HG02943 (cell line): ENCODE data around the gene SPATA6L.

Experiments
- ATAC-seq: cut with Tn5 transposase; IDR thresholded peaks from one replicate; pipeline ENCODE4 v1.9.1; 2021; ENCODE audit warnings: mild to moderate bottlenecking, low read depth, moderate library complexity; ENCODE audit not compliant: unreplicated experiment

The SPATA6L gene

GRCh38 chr9:4559261-4560182, 106.8 kb downstream of the SPATA6L start:
- ATAC-seq: no peak

GRCh38 chr9:4558371-4558998, 107.8 kb downstream of the SPATA6L start:
- ATAC-seq: no peak

- ATAC-seq: no peak
Measured at GRCh38 chr9:4555236-4555635, 111.0 kb downstream of the SPATA6L start.

GRCh38 chr9:4553951-4554381, 112.3 kb downstream of the SPATA6L start:
- ATAC-seq: no peak

GRCh38 chr9:4550777-4551484, 115.3 kb downstream of the SPATA6L start:
- no peak for ATAC-seq

GRCh38 chr9:4549751-4550295, 116.5 kb downstream of the SPATA6L start:
- no peak for ATAC-seq

- no peak for ATAC-seq
Measured at GRCh38 chr9:4548811-4549725, 117.2 kb downstream of the SPATA6L start.
